Upper lobe of left lung (tissue), 6 donors: ENCODE results near the gene GFER. TPM values are rescaled to one million over a fixed set of nuclear protein-coding genes. Genes with fewer than 3 reads are reported as not detected.

Source experiments
- ATAC-seq, 2 donors: fragments of 200-7000 bp; cut with Tn5 transposase; one replicate each; pipeline ENCODE4 v1.9.1; 2022; ENCODE audit warnings: mild to moderate bottlenecking in 2 of 2, moderate library complexity in 2 of 2; ENCODE audit not compliant: low FRiP score in 2 of 2
- DNase-seq, 2 donors: peaks; one replicate each; pipeline ENCODE4 v3.0.0-alpha.2; 2019 to 2020
- H3K27ac ChIP-seq, 4 donors: fragments of 200-600 bp; sonication (generic); one replicate each; pipeline ENCODE4 v1.5.1; 2016 to 2019
- H3K27me3 ChIP-seq, 4 donors: fragments of 200-600 bp; sonication (generic); one replicate each; pipeline ENCODE4 v1.5.1; 2017 to 2019
- H3K36me3 ChIP-seq, 4 donors: fragments of 200-600 bp; sonication (generic); one replicate each; pipeline ENCODE4 v1.5.1; 2016 to 2019
- H3K4me1 ChIP-seq, 4 donors: fragments of 200-600 bp; sonication (generic); one replicate each; pipeline ENCODE4 v1.5.1; 2018 to 2019
- H3K4me3 ChIP-seq, 4 donors: fragments of 200-600 bp; sonication (generic); one replicate each; pipeline ENCODE4 v1.5.1; 2017 to 2019; ENCODE audit warnings: mild to moderate bottlenecking in 2 of 4, moderate library complexity in 1 of 4
- H3K9me3 ChIP-seq, 4 donors: fragments of 200-600 bp; sonication (generic); one replicate each; pipeline ENCODE4 v1.5.1; 2018 to 2019
- CTCF ChIP-seq, 6 experiments: fragments of 450-650 bp in 4 of 6; fragments of 200-600 bp in 2 of 6; sonication (generic) in 2 of 6; IDR thresholded peaks; one replicate each; pipeline ENCODE4 v1.5.1; 2016 to 2019; ENCODE audit warnings: antibody characterized with exemption in 6 of 6
- EP300 ChIP-seq, 4 donors: sonication (generic); formaldehyde crosslinking; IDR thresholded peaks; one replicate each; pipeline ENCODE4 v1.5.1; 2017; ENCODE audit warnings: antibody characterized with exemption in 4 of 4, control low read depth in 2 of 4
- POLR2A ChIP-seq, 4 donors: fragments of 450-650 bp; IDR thresholded peaks; one replicate each; pipeline ENCODE4 v1.5.1; 2016 to 2017; ENCODE audit warnings: antibody characterized with exemption in 4 of 4, mild to moderate bottlenecking in 2 of 4
- POLR2AphosphoS5 ChIP-seq, 2 donors: sonication (generic); formaldehyde crosslinking; IDR thresholded peaks; one replicate each; pipeline ENCODE4 v1.5.1; 2017; ENCODE audit warnings: antibody characterized with exemption in 2 of 2
- WGBS, 2 donors: methylation state at CpG; one replicate each; pipeline ENCODE4 v1.1.5; 2017 to 2018; 5-methylcytosine and 5-hydroxymethylcytosine counted together
- total RNA-seq, 6 donors: library from RNA; depleted of rRNA in 4 of 6; stranded (reverse); fragments of >200 nt in 4 of 6; gene quantifications; one replicate each; pipeline versions ENCODE4 v1.1.0 to v1.2.1, GENCODE V29; 2016 to 2021
- donor health status: DM: no; HTN: no; CAD: no; lungs with moderate emphysema.
- donor health status: DM: no; HTN: yes; CAD: no; lungs with severe emphysema.

Gene GFER
- total RNA-seq, 6 donors from 2014 or later: 5.2 to 40.3 (median 24.7) TPM

GRCh38 chr16:1942810-1943726 lies 40.9 kb upstream of the GFER start, which contains the start of gene MSRB1:
TSS of gene MSRB1 (minus strand) at chr16:1943199. CDS start at chr16:1943156, 43 bp downstream.
- peaks cover 13 to 23% (median 16%) of the 10 kb centered on the region in 4 donors for H3K4me1 ChIP-seq
- no peaks in the 10 kb centered on the region for H3K9me3 ChIP-seq
- H3K27me3 ChIP-seq: no peaks in the 10 kb centered on the region
- ATAC-seq: peak; percentile 98
- H3K27ac ChIP-seq: peak within 1 kb of the TSS; percentile 80 to 96 (median 88)
- DNase-seq: peak; percentile 98 to 100
- TF ChIP-seq POLR2A (IDR thresholded peaks at IDR 0.05) (peak; percentile 43 to 95 (median 68)), POLR2AphosphoS5 (IDR thresholded peaks at IDR 0.05) (peak; percentile 84 to 95), CTCF (IDR thresholded peaks at IDR 0.05) (peak in 2 of 6 experiments; percentile 12 to 16), EP300 (IDR thresholded peaks at IDR 0.05) (no peak)
- H3K36me3 ChIP-seq: peaks cover 3 to 31% (median 29%) of the 10 kb centered on the region in 4 donors
- peak within 1 kb of the TSS; percentile 77 to 96 (median 91) for H3K4me3 ChIP-seq
- 2 to 4% methylated on average over 45 to 49 of the region's 77 CpGs for WGBS, 2 donors

GRCh38 chr16:1944612-1945199 lies 39.3 kb upstream of the GFER start:
- no peak for ATAC-seq
- 92% methylated on average over 21 of the region's 21 CpGs for WGBS, 2 donors
- H3K36me3 ChIP-seq: peaks cover 0 to 15% (median 13%) of the 10 kb centered on the region in 4 donors
- H3K9me3 ChIP-seq: no peaks in the 10 kb centered on the region
- no peak overlapping the region for H3K27ac ChIP-seq
- no peak overlapping the region for H3K4me3 ChIP-seq
- H3K27me3 ChIP-seq: no peaks in the 10 kb centered on the region
- no peak for DNase-seq
- H3K4me1 ChIP-seq: peaks cover 13 to 23% (median 14%) of the 10 kb centered on the region in 4 donors
- TF ChIP-seq EP300 (IDR thresholded peaks at IDR 0.05) (no peak), POLR2AphosphoS5 (IDR thresholded peaks at IDR 0.05) (no peak)

GRCh38 chr16:1945559-1946391 lies 38.2 kb upstream of the GFER start:
- H3K9me3 ChIP-seq: no peaks in the 10 kb centered on the region
- no peak overlapping the region for H3K27ac ChIP-seq
- peaks cover 13 to 23% (median 14%) of the 10 kb centered on the region in 4 donors for H3K4me1 ChIP-seq
- TF ChIP-seq EP300 (IDR thresholded peaks at IDR 0.05) (no peak), CTCF (IDR thresholded peaks at IDR 0.05) (no peak), POLR2AphosphoS5 (IDR thresholded peaks at IDR 0.05) (no peak), POLR2A (IDR thresholded peaks at IDR 0.05) (no peak)
- ATAC-seq (no peak), DNase-seq (no peak)
- WGBS, 2 donors: 85 to 90% methylated on average over 15 to 19 of the region's 19 CpGs
- H3K27me3 ChIP-seq: no peaks in the 10 kb centered on the region
- H3K4me3 ChIP-seq: no peak overlapping the region
- peaks cover 0 to 4% (median 3%) of the 10 kb centered on the region in 4 donors for H3K36me3 ChIP-seq

GRCh38 chr16:1946495-1947368 lies 37.3 kb upstream of the GFER start:
- H3K9me3 ChIP-seq: no peaks in the 10 kb centered on the region
- no peak overlapping the region for H3K4me3 ChIP-seq
- H3K27me3 ChIP-seq: no peaks in the 10 kb centered on the region
- DNase-seq: peak in 1 of 2 donors; percentile 83
- H3K36me3 ChIP-seq: no peaks in the 10 kb centered on the region
- TF ChIP-seq POLR2AphosphoS5 (IDR thresholded peaks at IDR 0.05): no peak
- TF ChIP-seq CTCF (IDR thresholded peaks at IDR 0.05): no peak
- TF ChIP-seq EP300 (IDR thresholded peaks at IDR 0.05): no peak
- no peak for TF ChIP-seq POLR2A (IDR thresholded peaks at IDR 0.05)
- no peak overlapping the region for H3K27ac ChIP-seq
- no peak for ATAC-seq
- H3K4me1 ChIP-seq: peaks cover 8 to 21% (median 10%) of the 10 kb centered on the region in 4 donors
- WGBS, 2 donors: 60 to 83% methylated on average over 1 to 38 of the region's 38 CpGs
